SU-DHL-6 (cell line): ENCODE data around the gene USP7.

ENCODE experiments used
- H2AFZ ChIP-seq: fragments of 200-600 bp; sonication (generic); 2 replicates; pipeline ENCODE4 v1.6.1; 2014; ENCODE audit warnings: low read depth, mild to moderate bottlenecking, moderate library complexity, mixed read lengths, antibody characterized with exemption, low read length; ENCODE audit not compliant: severe bottlenecking
- H3F3A ChIP-seq: fragments of 200-600 bp; shearing (Covaris generic); 2 replicates; pipeline ENCODE4 v1.6.0; 2016; ENCODE audit warnings: antibody characterized with exemption, mild to moderate bottlenecking; ENCODE audit not compliant: insufficient read depth
- H3K27ac ChIP-seq: fragments of 200-600 bp; sonication (generic); 2 replicates; pipeline ENCODE4 v1.5.1; 2016; ENCODE audit warnings: low read depth, mild to moderate bottlenecking, low read length, moderate library complexity, mixed read lengths
- H3K27me3 ChIP-seq: fragments of 200-600 bp; sonication (generic), shearing (Covaris generic); 2 replicates; pipeline ENCODE4 v1.6.0; 2014; ENCODE audit warnings: mild to moderate bottlenecking, low read length
- H3K36me3 ChIP-seq: fragments of 200-600 bp; sonication (generic); 2 replicates; pipeline ENCODE4 v1.6.1; 2014; ENCODE audit warnings: mild to moderate bottlenecking, low read length, mixed read lengths
- H3K4me2 ChIP-seq: fragments of 300-600, 200-600 bp; shearing (Covaris generic), sonication (generic); 2 replicates; pipeline ENCODE4 v1.6.0; 2014; ENCODE audit warnings: low read length, low read depth, mild to moderate bottlenecking; ENCODE audit not compliant: poor library complexity, severe bottlenecking
- H3K4me3 ChIP-seq: fragments of 200-600 bp; sonication (generic); 2 replicates; pipeline ENCODE4 v1.5.1; 2014; ENCODE audit warnings: antibody characterized with exemption, low read length, mild to moderate bottlenecking, mixed read lengths; ENCODE audit not compliant: insufficient read depth, poor library complexity, severe bottlenecking
- H3K79me2 ChIP-seq: fragments of 200-600 bp; sonication (generic); 2 replicates; pipeline ENCODE4 v1.6.1; 2014; ENCODE audit warnings: mild to moderate bottlenecking, low read length, moderate library complexity; ENCODE audit not compliant: insufficient read depth
- H3K9ac ChIP-seq: fragments of 200-600 bp; sonication (generic); 2 replicates; pipeline ENCODE4 v1.7.0; 2014; ENCODE audit warnings: mild to moderate bottlenecking, low read length
- H3K9me2 ChIP-seq: fragments of 200-600 bp; sonication (generic); replicated peaks from 2 replicates; pipeline ENCODE4 v1.6.1; 2014; ENCODE audit warnings: low read length; ENCODE audit not compliant: insufficient read depth
- H3K9me3 ChIP-seq: fragments of 200-600 bp; sonication (generic); 2 replicates; pipeline ENCODE4 v1.6.1; 2014; ENCODE audit warnings: low read length, mixed read lengths; ENCODE audit not compliant: insufficient read depth
- H4K20me1 ChIP-seq: fragments of 200-600 bp; sonication (generic); 2 replicates; pipeline ENCODE4 v1.6.1; 2014; ENCODE audit warnings: low read depth, mild to moderate bottlenecking, antibody characterized with exemption, low read length, moderate library complexity, mixed read lengths
- CTCF ChIP-seq: fragments of 200-600 bp; sonication (generic); IDR thresholded peaks from one replicate; pipeline ENCODE4 v1.5.1; 2017; ENCODE audit warnings: antibody characterized with exemption, mild to moderate bottlenecking, low read length, moderate library complexity; ENCODE audit not compliant: insufficient read depth, poor library complexity, severe bottlenecking
- EZH2phosphoT487 ChIP-seq: fragments of 200-600 bp; sonication (generic), shearing (Covaris generic); conservative IDR thresholded peaks from 2 replicates; pipeline ENCODE4 v1.6.1; 2018; ENCODE audit warnings: mild to moderate bottlenecking, antibody characterized with exemption, low read length, moderate library complexity, mixed read lengths

The USP7 gene

GRCh38 chr16:8861563-8862308 lies 102.0 kb downstream of the USP7 start:
- no peaks in the 10 kb centered on the region for H3K9me3 ChIP-seq
- H2AFZ ChIP-seq = no peak overlapping the region
- no peak for TF ChIP-seq CTCF
- no peak for TF ChIP-seq EZH2phosphoT487
- peaks cover 3% of the 10 kb centered on the region; the same call in 1 of the 2 replicates for H3F3A ChIP-seq
- H3K27ac ChIP-seq = no peak overlapping the region
- no peaks in the 10 kb centered on the region for H3K36me3 ChIP-seq
- no peaks in the 10 kb centered on the region for H3K27me3 ChIP-seq
- peaks cover 62% of the 10 kb centered on the region for H3K79me2 ChIP-seq
- H3K4me3 ChIP-seq = no peak overlapping the region
- peaks cover 8% of the 10 kb centered on the region; the same call in 1 of the 2 replicates for H4K20me1 ChIP-seq
- H3K9me2 ChIP-seq = no peaks in the 10 kb centered on the region
- no peak overlapping the region for H3K4me2 ChIP-seq
- H3K9ac ChIP-seq = no peak overlapping the region

- H4K20me1 ChIP-seq = peaks cover 8% of the 10 kb centered on the region; the same call in 1 of the 2 replicates
- no peaks in the 10 kb centered on the region for H3K27me3 ChIP-seq
- H3K4me3 ChIP-seq = no peak overlapping the region
- H3K9me3 ChIP-seq = no peaks in the 10 kb centered on the region
- no peak overlapping the region for H3K9ac ChIP-seq
- no peak overlapping the region for H2AFZ ChIP-seq
- TF ChIP-seq CTCF = no peak
- TF ChIP-seq EZH2phosphoT487 = no peak
- no peak overlapping the region for H3K27ac ChIP-seq
- H3K4me2 ChIP-seq = no peak overlapping the region
- H3K79me2 ChIP-seq = peaks cover 47% of the 10 kb centered on the region
- H3K9me2 ChIP-seq = no peaks in the 10 kb centered on the region
- H3K36me3 ChIP-seq = no peaks in the 10 kb centered on the region; the same call in 1 of the 2 replicates
- peaks cover 10% of the 10 kb centered on the region; the same call in 1 of the 2 replicates for H3F3A ChIP-seq
These were observed 103.5 kb downstream of the USP7 start for GRCh38 chr16:8859913-8860881.

GRCh38 chr16:8858994-8859912 lies 104.5 kb downstream of the USP7 start:
- no peak overlapping the region for H3K9ac ChIP-seq

More at GRCh38 chr16:8858994-8859912, 104.5 kb downstream of the USP7 start:
- Histone ChIP-seq H3K27me3 (no peaks in the 10 kb centered on the region), H4K20me1 (peaks cover 8% of the 10 kb centered on the region; the same call in 1 of the 2 replicates), H3K36me3 (no peaks in the 10 kb centered on the region; the same call in 1 of the 2 replicates), H3K9me3 (no peaks in the 10 kb centered on the region), H2AFZ (no peak overlapping the region), H3K27ac (no peak overlapping the region), H3F3A (peaks cover 10% of the 10 kb centered on the region; the same call in 1 of the 2 replicates), H3K9me2 (no peaks in the 10 kb centered on the region), H3K4me3 (no peak overlapping the region), H3K79me2 (peaks cover 37% of the 10 kb centered on the region), H3K4me2 (no peak overlapping the region)
- TF ChIP-seq CTCF (no peak), EZH2phosphoT487 (no peak)
